Osteocyte (in vitro differentiated cells): ENCODE measurements around the gene CYSTM1. TPM values are rescaled to one million over a fixed set of nuclear protein-coding genes. Genes with fewer than 3 reads are reported as not detected.

Experiments
- DNase-seq: peaks from one replicate; pipeline ENCODE4 v3.0.0; 2021; ENCODE audit warnings: mixed read lengths; ENCODE audit not compliant: unreplicated experiment; ENCODE audit errors: extremely low spot score
- H3K27ac Mint-ChIP-seq: one replicate; pipeline ENCODE4 v1.8.0; 2021; ENCODE audit warnings: mild to moderate bottlenecking, mixed read lengths; ENCODE audit not compliant: unreplicated experiment
- H3K27me3 Mint-ChIP-seq: one replicate; pipeline ENCODE4 v1.8.0; 2021; ENCODE audit warnings: mixed read lengths; ENCODE audit not compliant: unreplicated experiment
- H3K36me3 Mint-ChIP-seq: one replicate; pipeline ENCODE4 v1.8.0; 2021; ENCODE audit warnings: mixed read lengths; ENCODE audit not compliant: unreplicated experiment
- H3K4me1 Mint-ChIP-seq: one replicate; pipeline ENCODE4 v1.8.0; 2021; ENCODE audit warnings: mixed read lengths; ENCODE audit not compliant: unreplicated experiment
- H3K4me3 Mint-ChIP-seq: one replicate; pipeline ENCODE4 v1.8.0; 2021; ENCODE audit warnings: mild to moderate bottlenecking, moderate library complexity, mixed read lengths; ENCODE audit not compliant: unreplicated experiment
- H3K9me3 Mint-ChIP-seq: one replicate; pipeline ENCODE4 v1.8.0; 2021; ENCODE audit warnings: mixed read lengths; ENCODE audit not compliant: unreplicated experiment
- total RNA-seq: library from RNA; stranded (reverse); gene quantifications from 2 replicates; pipeline ENCODE4 v1.2.1, GENCODE V29; 2021
- TF ChIP-seq, protein P1 (sequence below): fragments of 200-600 bp; sonication (generic); IDR thresholded peaks from 2 replicates; pipeline ENCODE4 v1.5.0; 2021; ENCODE audit warnings: antibody characterized with exemption, mild to moderate bottlenecking, moderate library complexity

The CYSTM1 gene
- total RNA-seq, 1 donor from 2014 or later: 26.7 TPM

GRCh38 chr5:140205216-140205615 lies 30.2 kb downstream of the CYSTM1 start:
- TF ChIP-seq, protein P1, sequence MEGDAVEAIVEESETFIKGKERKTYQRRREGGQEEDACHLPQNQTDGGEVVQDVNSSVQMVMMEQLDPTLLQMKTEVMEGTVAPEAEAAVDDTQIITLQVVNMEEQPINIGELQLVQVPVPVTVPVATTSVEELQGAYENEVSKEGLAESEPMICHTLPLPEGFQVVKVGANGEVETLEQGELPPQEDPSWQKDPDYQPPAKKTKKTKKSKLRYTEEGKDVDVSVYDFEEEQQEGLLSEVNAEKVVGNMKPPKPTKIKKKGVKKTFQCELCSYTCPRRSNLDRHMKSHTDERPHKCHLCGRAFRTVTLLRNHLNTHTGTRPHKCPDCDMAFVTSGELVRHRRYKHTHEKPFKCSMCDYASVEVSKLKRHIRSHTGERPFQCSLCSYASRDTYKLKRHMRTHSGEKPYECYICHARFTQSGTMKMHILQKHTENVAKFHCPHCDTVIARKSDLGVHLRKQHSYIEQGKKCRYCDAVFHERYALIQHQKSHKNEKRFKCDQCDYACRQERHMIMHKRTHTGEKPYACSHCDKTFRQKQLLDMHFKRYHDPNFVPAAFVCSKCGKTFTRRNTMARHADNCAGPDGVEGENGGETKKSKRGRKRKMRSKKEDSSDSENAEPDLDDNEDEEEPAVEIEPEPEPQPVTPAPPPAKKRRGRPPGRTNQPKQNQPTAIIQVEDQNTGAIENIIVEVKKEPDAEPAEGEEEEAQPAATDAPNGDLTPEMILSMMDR: no peak
- DNase-seq: no peak
- Mint-ChIP-seq H3K27me3 (no peaks in the 10 kb centered on the region), H3K4me3 (no peak overlapping the region), H3K27ac (no peak overlapping the region), H3K9me3 (no peaks in the 10 kb centered on the region), H3K4me1 (no peaks in the 10 kb centered on the region), H3K36me3 (peaks cover 4% of the 10 kb centered on the region)

- Mint-ChIP-seq H3K36me3 (peaks cover 4% of the 10 kb centered on the region), H3K4me3 (no peak overlapping the region), H3K4me1 (no peaks in the 10 kb centered on the region), H3K27ac (no peak overlapping the region), H3K27me3 (no peaks in the 10 kb centered on the region), H3K9me3 (no peaks in the 10 kb centered on the region)
- DNase-seq: no peak
- TF ChIP-seq, protein P1: no peak
Observed at GRCh38 chr5:140205952-140206351, 31.0 kb downstream of the CYSTM1 start.

DNA sequence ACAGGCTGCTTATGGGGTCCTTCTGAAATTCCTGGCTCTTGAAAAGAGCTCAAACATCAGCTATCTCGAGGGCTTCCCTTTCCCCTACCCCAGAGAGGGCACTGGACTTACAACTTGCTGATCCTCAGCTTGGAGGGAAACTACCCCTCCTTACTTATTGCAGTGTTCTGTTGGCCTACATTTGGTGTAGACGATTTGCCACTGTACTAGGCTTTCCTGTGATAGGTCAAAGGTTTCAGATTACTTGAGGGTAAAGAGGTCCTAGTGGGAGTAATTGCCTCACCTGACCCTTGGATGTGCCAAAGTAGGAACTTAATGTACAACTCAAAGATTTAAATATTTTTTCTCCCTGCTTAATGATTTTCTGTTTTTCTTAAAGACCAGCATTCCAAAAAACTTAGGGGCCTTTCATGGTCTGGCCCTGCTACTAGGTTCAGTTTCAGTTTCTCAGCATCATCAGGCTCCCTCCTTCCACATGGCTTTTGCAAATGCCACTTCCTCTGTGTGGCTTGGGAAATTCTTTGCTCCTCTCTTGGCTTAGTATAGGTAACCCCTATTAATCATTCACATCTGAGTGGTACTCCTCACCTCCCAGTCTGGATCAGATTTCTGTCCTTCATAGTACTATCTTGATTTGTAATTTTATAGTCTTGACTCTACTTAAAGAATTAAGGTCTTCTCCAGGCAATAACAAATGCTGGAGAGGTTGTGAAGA lies 32.4 kb downstream of the CYSTM1 start:
- Mint-ChIP-seq H3K27ac (no peak overlapping the region), H3K36me3 (peaks cover 4% of the 10 kb centered on the region), H3K4me1 (no peaks in the 10 kb centered on the region), H3K27me3 (no peaks in the 10 kb centered on the region), H3K9me3 (no peaks in the 10 kb centered on the region), H3K4me3 (no peak overlapping the region)
- TF ChIP-seq, protein P1: no peak
- no peak for DNase-seq

DNA sequence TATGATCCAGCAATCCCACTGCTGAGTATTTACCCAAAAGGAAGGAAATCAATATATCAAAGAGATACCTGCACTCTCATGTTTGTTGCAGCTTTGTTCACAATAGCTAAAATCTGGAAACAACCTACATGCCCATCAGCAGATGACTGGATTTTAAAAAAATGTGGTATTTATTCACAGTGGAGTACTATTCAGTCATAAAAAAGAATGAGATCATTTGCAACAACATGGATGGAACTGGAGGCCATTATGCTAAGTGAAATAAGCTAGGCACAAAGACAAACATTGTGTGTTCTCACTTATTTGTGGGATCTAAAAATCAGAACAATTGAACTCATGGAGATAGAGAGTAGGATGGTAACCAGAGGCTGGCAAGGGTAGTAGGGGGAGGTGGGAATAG lies 33.1 kb downstream of the CYSTM1 start:
- H3K4me3 Mint-ChIP-seq: no peak overlapping the region
- H3K36me3 Mint-ChIP-seq: peaks cover 4% of the 10 kb centered on the region
- H3K27me3 Mint-ChIP-seq: no peaks in the 10 kb centered on the region
- TF ChIP-seq, protein P1: no peak
- H3K4me1 Mint-ChIP-seq: no peaks in the 10 kb centered on the region
- no peak for DNase-seq
- H3K9me3 Mint-ChIP-seq: no peaks in the 10 kb centered on the region
- no peak overlapping the region for H3K27ac Mint-ChIP-seq

DNA sequence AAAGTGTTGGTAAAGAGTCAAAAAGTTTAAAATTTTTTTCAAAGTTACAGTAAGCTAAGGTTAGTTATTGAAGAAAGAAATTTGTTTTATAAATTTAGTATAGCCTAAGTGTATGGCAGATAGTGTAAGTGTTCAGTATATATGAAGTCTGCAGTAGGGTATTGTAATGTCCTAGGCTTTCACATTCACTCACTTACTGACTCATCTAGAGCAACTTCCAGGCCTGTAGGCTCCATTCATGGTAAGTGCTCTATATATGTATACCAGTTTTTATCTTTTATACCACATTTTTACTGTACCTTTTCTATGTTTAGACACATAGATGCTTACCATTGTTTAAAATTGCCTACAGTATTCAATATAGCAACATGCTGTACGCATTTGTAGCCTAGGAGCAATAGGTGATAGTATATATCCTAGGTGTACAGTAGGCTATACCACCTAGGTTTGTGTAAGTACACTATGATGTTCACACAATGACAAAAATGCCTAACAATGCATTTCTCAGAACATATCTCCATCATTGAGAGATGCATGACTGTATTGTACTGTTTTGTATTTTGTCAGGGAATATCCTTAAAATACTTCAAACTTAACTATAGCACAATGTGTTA lies 38.5 kb downstream of the CYSTM1 start:
- Mint-ChIP-seq H3K4me3 (no peak overlapping the region), H3K4me1 (peaks cover 4% of the 10 kb centered on the region), H3K27me3 (peaks cover 5% of the 10 kb centered on the region), H3K27ac (no peak overlapping the region), H3K9me3 (no peaks in the 10 kb centered on the region), H3K36me3 (no peaks in the 10 kb centered on the region)
- TF ChIP-seq, protein P1: no peak
- no peak for DNase-seq
